HUES48 (cell line): ENCODE data around the gene MFRP.

ENCODE experiments used
- H3K27ac ChIP-seq: one replicate; pipeline ENCODE4 v1.7.0; 2013; ENCODE audit warnings: low read depth, low read length, inconsistent platforms
- H3K27me3 ChIP-seq: 2 replicates; pipeline ENCODE4 v1.6.1; 2013; ENCODE audit warnings: mild to moderate bottlenecking, low read length; ENCODE audit not compliant: control insufficient read depth, insufficient read depth
- H3K36me3 ChIP-seq: 2 replicates; pipeline ENCODE4 v1.6.1; 2013; ENCODE audit warnings: low read length; ENCODE audit not compliant: control insufficient read depth, insufficient read depth
- H3K4me1 ChIP-seq: 2 replicates; pipeline ENCODE4 v1.6.1; 2013; ENCODE audit warnings: mild to moderate bottlenecking, low read length; ENCODE audit not compliant: control insufficient read depth, insufficient read depth
- H3K4me3 ChIP-seq: 2 replicates; pipeline ENCODE4 v1.5.1; 2013; ENCODE audit warnings: mild to moderate bottlenecking, low read depth, low read length
- H3K9ac ChIP-seq: 2 replicates; pipeline ENCODE4 v1.6.1; 2013; ENCODE audit warnings: mild to moderate bottlenecking, low read depth, low read length, moderate library complexity
- H3K9me3 ChIP-seq: 2 replicates; pipeline ENCODE4 v1.6.1; 2013; ENCODE audit warnings: low read length; ENCODE audit not compliant: control insufficient read depth, insufficient read depth

Gene MFRP

DNA sequence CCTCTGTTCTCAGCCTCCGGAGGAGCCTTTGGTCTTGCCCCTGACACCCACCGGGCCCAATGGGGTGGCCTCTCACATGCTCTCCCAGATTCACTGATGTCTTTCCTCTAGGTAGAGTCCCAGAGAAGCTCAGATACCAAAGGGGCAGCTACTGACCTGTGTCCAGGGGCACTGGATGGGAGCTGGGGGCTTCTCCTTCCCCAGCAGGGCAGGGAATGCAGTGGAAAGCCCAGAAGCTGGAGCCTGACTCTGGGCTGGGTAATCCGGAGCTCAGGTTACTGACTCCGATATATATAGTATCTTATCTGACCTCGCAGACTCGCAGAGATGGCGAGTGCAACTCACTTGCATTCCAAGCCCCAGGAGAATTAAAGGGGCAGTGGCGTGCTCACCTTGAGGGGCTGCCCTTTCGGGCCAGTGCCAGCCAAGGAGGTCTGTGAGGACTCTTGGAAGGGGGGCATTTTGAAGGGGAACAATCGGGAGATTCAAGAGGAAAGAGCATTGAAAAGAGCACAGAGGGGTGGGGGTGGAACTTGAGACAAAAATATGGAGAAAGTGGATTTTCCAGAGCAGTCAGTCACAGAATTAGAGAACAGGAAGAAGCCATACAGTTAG is 32.5 kb upstream of the MFRP start:
- Histone ChIP-seq H3K4me1 (peaks cover 60% of the 10 kb centered on the region), H3K27ac (peak overlapping the region; percentile 72), H3K36me3 (no peaks in the 10 kb centered on the region), H3K4me3 (peak overlapping the region; percentile 12; the same call in 1 of the 2 replicates), H3K9ac (no peak overlapping the region), H3K27me3 (peaks cover 20% of the 10 kb centered on the region), H3K9me3 (no peaks in the 10 kb centered on the region)

DNA sequence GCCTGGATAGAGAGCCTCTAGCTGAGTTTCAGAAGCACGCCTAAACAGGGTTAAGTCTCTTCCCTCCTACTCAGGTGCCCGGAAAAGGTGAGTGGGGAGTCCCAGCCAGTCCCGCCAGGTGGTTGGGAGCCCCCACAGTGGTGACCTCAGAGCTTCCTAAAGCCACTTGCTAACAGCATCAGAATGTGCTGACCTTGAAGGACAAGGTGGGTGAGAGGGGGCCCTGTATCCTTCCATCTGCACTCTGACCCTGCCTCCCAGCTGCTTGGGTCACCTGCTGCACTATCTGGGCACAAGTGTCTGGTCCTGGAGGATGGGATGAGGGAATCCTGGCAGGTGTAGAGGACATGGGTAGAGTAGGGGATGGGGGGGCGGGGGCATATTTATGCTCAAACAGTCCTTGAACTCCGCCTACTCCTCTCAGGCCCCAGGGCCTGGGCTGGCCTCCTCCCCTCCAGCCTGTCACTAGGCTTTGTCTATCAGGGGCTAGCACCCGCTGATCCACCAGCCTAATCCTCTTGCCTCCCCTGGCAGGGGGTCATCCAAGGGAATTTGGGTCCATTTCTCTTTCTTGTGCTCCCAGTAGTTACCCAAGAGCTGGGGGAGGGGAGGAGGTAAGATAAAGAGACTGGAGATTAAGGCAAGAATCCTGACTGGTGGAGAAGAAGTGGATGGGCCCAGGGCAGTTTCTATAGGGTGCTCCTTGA is 31.6 kb upstream of the MFRP start:
- Histone ChIP-seq H3K36me3 (no peaks in the 10 kb centered on the region), H3K9me3 (no peaks in the 10 kb centered on the region), H3K27ac (peak overlapping the region; percentile 72), H3K27me3 (peaks cover 18% of the 10 kb centered on the region), H3K4me1 (peaks cover 61% of the 10 kb centered on the region), H3K4me3 (peak overlapping the region; percentile 12; the same call in 1 of the 2 replicates), H3K9ac (no peak overlapping the region)

GRCh38 chr11:119377112-119377901 is 30.8 kb upstream of the MFRP start:
- Histone ChIP-seq H3K27ac (peak overlapping the region; percentile 72), H3K4me3 (no peak overlapping the region), H3K4me1 (peaks cover 61% of the 10 kb centered on the region), H3K9me3 (no peaks in the 10 kb centered on the region), H3K36me3 (no peaks in the 10 kb centered on the region), H3K27me3 (peaks cover 18% of the 10 kb centered on the region), H3K9ac (no peak overlapping the region)

- H3K27me3 ChIP-seq = peaks cover 18% of the 10 kb centered on the region
- H3K36me3 ChIP-seq = no peaks in the 10 kb centered on the region
- no peak overlapping the region for H3K4me3 ChIP-seq
- H3K9ac ChIP-seq = no peak overlapping the region
- peak overlapping the region; percentile 31 for H3K27ac ChIP-seq
- peaks cover 64% of the 10 kb centered on the region for H3K4me1 ChIP-seq
- H3K9me3 ChIP-seq = no peaks in the 10 kb centered on the region
Observed at GRCh38 chr11:119376197-119376847, 29.8 kb upstream of the MFRP start.

GRCh38 chr11:119375337-119376196 is 29.1 kb upstream of the MFRP start:
- Histone ChIP-seq H3K4me3 (no peak overlapping the region), H3K36me3 (no peaks in the 10 kb centered on the region), H3K9me3 (no peaks in the 10 kb centered on the region), H3K27ac (peak overlapping the region; percentile 31), H3K27me3 (peaks cover 11% of the 10 kb centered on the region), H3K4me1 (peaks cover 63% of the 10 kb centered on the region), H3K9ac (no peak overlapping the region)

DNA sequence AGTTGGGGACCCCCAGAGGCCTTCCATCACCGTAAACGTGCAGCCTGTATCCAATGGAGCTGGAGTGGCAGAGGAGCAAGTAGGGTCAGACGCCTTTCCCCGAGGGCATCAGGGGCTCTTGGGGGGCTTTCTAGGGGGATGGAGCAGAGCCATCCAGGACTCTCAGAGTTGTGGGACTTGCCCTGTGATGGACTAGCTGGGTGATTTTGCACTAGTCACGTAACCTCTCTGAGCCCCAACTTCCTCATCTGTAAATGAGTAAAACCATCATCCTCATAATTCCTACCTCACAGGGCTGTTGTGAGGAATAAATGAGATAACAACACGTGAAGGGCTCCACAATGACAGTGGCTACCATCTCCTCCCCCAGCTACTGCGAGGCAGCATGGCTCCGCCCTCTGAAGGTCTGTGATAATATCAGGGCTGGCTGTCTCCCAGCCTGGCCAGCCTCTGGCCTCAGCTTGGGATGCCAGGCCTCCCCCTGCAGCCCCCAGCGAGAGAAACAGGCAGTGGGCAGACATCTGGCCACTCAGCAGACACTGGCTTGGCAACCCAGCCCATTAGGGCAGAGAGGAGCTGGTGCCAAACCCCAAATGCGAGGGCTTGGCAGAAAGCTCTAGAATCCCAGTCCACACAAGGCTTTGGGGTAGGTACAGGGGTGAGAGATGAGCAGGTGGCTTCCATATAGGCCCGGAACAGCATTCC is 28.3 kb upstream of the MFRP start:
- H3K4me1 ChIP-seq = peaks cover 58% of the 10 kb centered on the region
- peaks cover 5% of the 10 kb centered on the region; the same call in 1 of the 2 replicates for H3K27me3 ChIP-seq
- H3K4me3 ChIP-seq = no peak overlapping the region

DNA sequence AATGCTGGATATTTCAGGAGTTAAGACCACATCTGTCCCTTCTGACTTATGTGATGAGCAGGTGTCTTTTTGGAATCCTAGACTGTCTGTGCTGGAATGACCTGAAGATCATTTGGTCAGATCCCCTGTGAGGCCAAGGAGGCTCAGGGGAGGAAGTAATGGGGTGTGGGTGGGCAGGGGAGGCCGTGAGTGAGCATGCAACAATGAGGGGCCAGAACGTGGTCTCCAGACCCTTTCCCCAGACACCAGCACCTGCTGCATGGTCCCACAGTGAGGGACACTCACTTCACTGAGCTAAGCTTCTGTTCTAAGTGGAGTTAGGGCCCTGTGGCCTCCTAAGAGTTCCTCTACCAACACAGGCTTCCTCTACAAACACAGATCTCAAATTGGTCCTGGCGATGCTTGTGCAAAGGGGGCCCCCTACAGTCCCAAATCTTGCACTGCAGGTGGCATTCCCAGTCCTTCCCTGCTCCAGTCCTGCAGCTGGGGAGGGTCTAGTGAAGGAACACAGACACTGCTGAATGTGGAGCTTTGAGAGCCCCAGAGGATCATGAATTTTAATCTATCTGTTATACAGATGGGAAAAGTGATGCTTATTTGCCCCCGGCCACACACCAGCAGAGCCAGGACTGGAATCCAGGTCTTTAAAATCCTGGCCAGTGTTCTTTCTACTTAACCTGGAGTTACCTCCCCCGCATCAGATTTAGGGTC is 27.6 kb upstream of the MFRP start:
- no peak overlapping the region for H3K9ac ChIP-seq
- no peak overlapping the region for H3K4me3 ChIP-seq
- H3K27ac ChIP-seq = no peak overlapping the region

More for the DNA sequence above, 28.3 kb upstream of the MFRP start:
- H3K9me3 ChIP-seq = no peaks in the 10 kb centered on the region
- no peaks in the 10 kb centered on the region for H3K36me3 ChIP-seq
- no peak overlapping the region for H3K9ac ChIP-seq
- no peak overlapping the region for H3K27ac ChIP-seq

GRCh38 chr11:119373059-119373920 is 26.8 kb upstream of the MFRP start:
- Histone ChIP-seq H3K9me3 (no peaks in the 10 kb centered on the region), H3K9ac (no peak overlapping the region), H3K27ac (no peak overlapping the region), H3K27me3 (no peaks in the 10 kb centered on the region), H3K36me3 (no peaks in the 10 kb centered on the region), H3K4me3 (no peak overlapping the region), H3K4me1 (peaks cover 49% of the 10 kb centered on the region)

More for the DNA sequence above, 27.6 kb upstream of the MFRP start:
- no peaks in the 10 kb centered on the region for H3K36me3 ChIP-seq
- H3K9me3 ChIP-seq = no peaks in the 10 kb centered on the region
- H3K4me1 ChIP-seq = peaks cover 53% of the 10 kb centered on the region
- H3K27me3 ChIP-seq = no peaks in the 10 kb centered on the region
